HEK293 (cell line): Measurements from ENCODE around the gene FHDC1.

ENCODE experiments used
- CTCF ChIA-PET: fragments of 350-600 bp; formaldehyde crosslinking; extraction: SDS; loops from one replicate; lab custom pipeline; 2021; ENCODE audit warnings: antibody characterized with exemption; lab: Yijun Ruan, JAX
- POLR2A ChIA-PET: fragments of 300-600 bp; formaldehyde crosslinking; extraction: SDS; loops from one replicate; lab custom pipeline; 2020; ENCODE audit warnings: antibody characterized with exemption, inconsistent platforms; lab: Yijun Ruan, JAX
- H3K27ac ChIP-seq: fragments of 200-500 bp; sonication (Bioruptor generic); 2 replicates; pipeline ENCODE4 v1.5.1; 2014; ENCODE audit warnings: low read depth, low read length, control low read depth, inconsistent platforms; ENCODE audit errors: extremely low read depth
- H3K36me3 ChIP-seq, 2 experiments: fragments of 200-500 bp in 1 of 2; sonication (Bioruptor generic) in 1 of 2; 1 replicate in 1 of 2; 2 replicates in 1 of 2; pipeline ENCODE4 v1.5.1; 2014 to 2017; ENCODE audit warnings: inconsistent platforms in 2 of 2, low read length in 2 of 2; ENCODE audit not compliant: control insufficient read depth in 2 of 2, insufficient read depth in 1 of 2
- H3K4me1 ChIP-seq: fragments of 200-500 bp; sonication (Bioruptor generic); 2 replicates; pipeline ENCODE4 v1.5.1; 2014; ENCODE audit warnings: mild to moderate bottlenecking, low read length, inconsistent platforms; ENCODE audit not compliant: control insufficient read depth, insufficient read depth
- H3K4me3 ChIP-seq: 2 replicates; pipeline ENCODE4 v1.5.1; 2011; ENCODE audit warnings: low read depth, mild to moderate bottlenecking, control low read depth, low read length, moderate library complexity
- H3K9me3 ChIP-seq: fragments of 200-500 bp; sonication (Bioruptor generic); 2 replicates; pipeline ENCODE4 v1.5.1; 2014; ENCODE audit warnings: low read depth, low read length, inconsistent platforms; ENCODE audit not compliant: control insufficient read depth, insufficient read depth
- KLF1 ChIP-seq: fragments of 450-650 bp; formaldehyde crosslinking; IDR thresholded peaks from 2 replicates; pipeline ENCODE4 v1.5.1; 2016; ENCODE audit warnings: missing biosample characterization, missing genetic modification characterization
- MEIS1 ChIP-seq: sonication (generic); formaldehyde crosslinking; IDR thresholded peaks from 2 replicates; pipeline ENCODE4 v1.8.1; 2022; ENCODE audit warnings: missing genetic modification reagents, mild to moderate bottlenecking, borderline replicate concordance
- PATZ1 ChIP-seq: fragments of 450-650 bp; formaldehyde crosslinking; IDR thresholded peaks from 2 replicates; pipeline ENCODE4 v1.5.1; 2016; ENCODE audit warnings: missing biosample characterization, missing genetic modification characterization
- ZEB2 ChIP-seq: fragments of 450-650 bp; formaldehyde crosslinking; IDR thresholded peaks from 2 replicates; pipeline ENCODE4 v1.5.1; 2016; ENCODE audit warnings: missing biosample characterization, missing genetic modification characterization
- ZFHX2 ChIP-seq: fragments of 450-650 bp; formaldehyde crosslinking; conservative IDR thresholded peaks from 2 replicates; pipeline ENCODE4 v1.5.1; 2016; ENCODE audit warnings: missing biosample characterization, missing genetic modification characterization
- ZFP69B ChIP-seq: fragments of 450-650 bp; formaldehyde crosslinking; IDR thresholded peaks from 2 replicates; pipeline ENCODE4 v1.5.1; 2016; ENCODE audit warnings: missing biosample characterization, missing genetic modification characterization
- ZNF239 ChIP-seq: fragments of 450-650 bp; formaldehyde crosslinking; IDR thresholded peaks from 2 replicates; pipeline ENCODE4 v1.5.1; 2016; ENCODE audit warnings: missing biosample characterization, missing genetic modification characterization
- ZNF248 ChIP-seq: fragments of 450-650 bp; formaldehyde crosslinking; IDR thresholded peaks from 2 replicates; pipeline ENCODE4 v1.5.1; 2017; ENCODE audit warnings: missing biosample characterization, missing genetic modification characterization
- ZNF26 ChIP-seq: fragments of 450-650 bp; formaldehyde crosslinking; IDR thresholded peaks from 2 replicates; pipeline ENCODE4 v1.5.1; 2016; ENCODE audit warnings: missing biosample characterization, missing genetic modification characterization
- ZNF280D ChIP-seq: fragments of 450-650 bp; formaldehyde crosslinking; IDR thresholded peaks from 2 replicates; pipeline ENCODE4 v1.5.1; 2016; ENCODE audit warnings: missing biosample characterization, missing genetic modification characterization
- ZNF311 ChIP-seq: fragments of 450-650 bp; formaldehyde crosslinking; IDR thresholded peaks from 2 replicates; pipeline ENCODE4 v1.5.1; 2017; ENCODE audit warnings: missing biosample characterization, missing genetic modification characterization, borderline replicate concordance
- ZNF354C ChIP-seq: fragments of 450-650 bp; formaldehyde crosslinking; IDR thresholded peaks from 2 replicates; pipeline ENCODE4 v1.5.1; 2016; ENCODE audit warnings: missing biosample characterization, missing genetic modification characterization, low read depth, borderline replicate concordance
- ZNF394 ChIP-seq: fragments of 450-650 bp; formaldehyde crosslinking; IDR thresholded peaks from 2 replicates; pipeline ENCODE4 v1.5.1; 2016; ENCODE audit warnings: missing biosample characterization, missing genetic modification characterization, mild to moderate bottlenecking, moderate library complexity, borderline replicate concordance
- ZNF513 ChIP-seq: fragments of 450-650 bp; IDR thresholded peaks from 2 replicates; pipeline ENCODE4 v1.5.1; 2018; ENCODE audit warnings: missing biosample characterization, missing genetic modification characterization
- ZNF600 ChIP-seq: fragments of 450-650 bp; formaldehyde crosslinking; IDR thresholded peaks from 2 replicates; pipeline ENCODE4 v1.5.1; 2016; ENCODE audit warnings: missing biosample characterization, missing genetic modification characterization
- ZNF654 ChIP-seq: fragments of 450-650 bp; formaldehyde crosslinking; IDR thresholded peaks from 2 replicates; pipeline ENCODE4 v1.5.1; 2016; ENCODE audit warnings: low read depth, missing biosample characterization, missing genetic modification characterization
- ZNF701 ChIP-seq: fragments of 450-650 bp; formaldehyde crosslinking; IDR thresholded peaks from 2 replicates; pipeline ENCODE4 v1.5.1; 2016; ENCODE audit warnings: missing biosample characterization, missing genetic modification characterization

Gene FHDC1

GRCh38 chr4:152965611-152966010 is 29.5 kb downstream of the FHDC1 start:
- no peaks in the 10 kb centered on the region for H3K4me1 ChIP-seq
- TF ChIP-seq ZNF311 (tag by site-specific recombination) (no peak), ZNF701 (tag by site-specific recombination) (no peak), ZNF280D (no peak), KLF1 (tag by site-specific recombination) (no peak), ZEB2 (tag by site-specific recombination) (no peak)
- TF ChIP-seq, all 188 proteins: peak for 0
- no peak overlapping the region for H3K27ac ChIP-seq
- H3K36me3 ChIP-seq = peaks cover 0 to 4% of the 10 kb centered on the region in 2 experiments; a peak in 1 of 3 replicates
- no peak overlapping the region for H3K4me3 ChIP-seq
- ChIA-PET CTCF (no interaction called here), POLR2A (no interaction called here)
- H3K9me3 ChIP-seq = no peaks in the 10 kb centered on the region

- no peak for TF ChIP-seq PATZ1 (tag by site-specific recombination)
- no peak for TF ChIP-seq ZNF513 (tag by site-specific recombination)
- no peak for TF ChIP-seq ZNF239 (tag by site-specific recombination)
- no peak for TF ChIP-seq ZFHX2 (tag by site-specific recombination)
- no peak for TF ChIP-seq ZNF394
- no peak for TF ChIP-seq ZNF248 (tag by site-specific recombination)
- no peak for TF ChIP-seq ZNF354C (tag by site-specific recombination)
- TF ChIP-seq ZFP69B = no peak
- TF ChIP-seq ZNF26 (tag by site-specific recombination) = no peak
- TF ChIP-seq MEIS1 (CRISPR knock-in tag) = no peak
- TF ChIP-seq ZNF654 (tag by site-specific recombination) = no peak
- TF ChIP-seq ZNF600 (tag by site-specific recombination) = no peak
- ChIA-PET CTCF (no interaction called here), POLR2A (no interaction called here)
- Histone ChIP-seq H3K36me3 (peaks cover 0 to 4% of the 10 kb centered on the region in 2 experiments; a peak in 1 of 3 replicates), H3K27ac (no peak overlapping the region), H3K4me1 (no peaks in the 10 kb centered on the region), H3K4me3 (no peak overlapping the region), H3K9me3 (no peaks in the 10 kb centered on the region)
Measured at GRCh38 chr4:152967907-152968306, 31.8 kb downstream of the FHDC1 start.
